Breast epithelium (tissue), 4 donors: ENCODE measurements around the gene ANKH. TPM values are rescaled to one million over a fixed set of nuclear protein-coding genes. Genes with fewer than 3 reads are reported as not detected.

Source experiments
- DNase-seq, 2 donors: peaks; one replicate each; pipeline ENCODE4 v3.0.0-alpha.2; 2019; ENCODE audit warnings: low spot score in 2 of 2
- H3K27ac ChIP-seq, 2 donors: fragments of 200-600 bp; sonication (generic) in 1 of 2; one replicate each; pipeline ENCODE4 v1.5.1; 2016 to 2019; ENCODE audit warnings: mild to moderate bottlenecking in 1 of 2
- H3K27me3 ChIP-seq, 2 donors: fragments of 200-600 bp; sonication (generic) in 1 of 2; one replicate each; pipeline versions ENCODE4 v1.5.1 to v1.6.0; 2017 to 2019; ENCODE audit warnings: control low read depth in 1 of 2, mild to moderate bottlenecking in 1 of 2
- H3K36me3 ChIP-seq: fragments of 200-600 bp; one replicate; pipeline ENCODE4 v1.5.1; 2019
- H3K4me1 ChIP-seq, 2 donors: fragments of 200-600 bp; sonication (generic); one replicate each; pipeline ENCODE4 v1.5.1; 2016 to 2019; ENCODE audit warnings: control low read depth in 1 of 2
- H3K4me3 ChIP-seq, 3 donors: fragments of 200-600 bp; sonication (generic); 1 replicate in 2 of 3; 2 replicates in 1 of 3; pipeline ENCODE4 v1.5.1; 2016 to 2019; ENCODE audit warnings: mild to moderate bottlenecking in 3 of 3, moderate library complexity in 2 of 3
- H3K9me3 ChIP-seq, 2 donors: fragments of 200-600 bp; sonication (generic) in 1 of 2; one replicate each; pipeline ENCODE4 v1.5.1; 2016 to 2019; ENCODE audit warnings: control low read depth in 1 of 2
- POLR2A ChIP-seq: fragments of 450-650 bp; IDR thresholded peaks from one replicate; pipeline ENCODE4 v1.6.1; 2016; ENCODE audit warnings: antibody characterized with exemption, mild to moderate bottlenecking, moderate library complexity
- POLR2AphosphoS5 ChIP-seq, 3 donors: sonication (generic); formaldehyde crosslinking; IDR thresholded peaks; one replicate each; pipeline ENCODE4 v1.6.1; 2017; ENCODE audit warnings: antibody characterized with exemption in 3 of 3
- intact Hi-C: fragments of 100-400 bp; cut with DNase I; formaldehyde crosslinking; loops from one replicate; pipeline ENCODE4 v1.15.1; 2023; ENCODE audit warnings: low total_unique reads
- total RNA-seq, 3 donors: library from RNA; depleted of rRNA; stranded (reverse); fragments of >200 nt; gene quantifications; one replicate each; pipeline ENCODE4 v1.1.0, GENCODE V29; 2016
- TF ChIP-seq, protein P1 (sequence below), 3 donors: fragments of 450-650 bp; IDR thresholded peaks; one replicate each; pipeline ENCODE4 v1.5.1; 2016 to 2017; ENCODE audit warnings: antibody characterized with exemption in 3 of 3, mild to moderate bottlenecking in 3 of 3, moderate library complexity in 3 of 3

Gene ANKH
- total RNA-seq, 3 donors from 2014 or later = 31.5 to 83.1 (median 52.1) TPM

DNA sequence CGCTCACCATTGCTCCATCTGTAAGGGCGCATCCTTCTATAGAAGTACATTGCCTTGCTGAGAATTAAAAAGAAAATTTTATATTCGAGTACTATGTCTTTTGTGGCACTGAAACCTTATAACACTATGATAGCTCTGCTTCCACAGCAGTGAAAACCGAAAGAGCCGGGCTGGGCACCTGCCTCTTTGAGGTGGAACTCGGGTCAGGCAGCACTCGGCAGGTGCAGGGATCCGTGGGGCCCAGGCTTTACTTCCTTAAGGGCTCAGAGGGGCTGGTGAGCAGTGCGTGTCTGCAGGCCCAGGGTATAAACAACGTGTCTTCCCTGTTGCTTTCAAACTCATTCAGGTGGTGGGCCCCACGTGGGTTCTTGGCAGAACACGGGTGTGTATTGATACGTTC lies 137.2 kb downstream of the ANKH start:
- Histone ChIP-seq H3K4me3 (no peak overlapping the region), H3K4me1 (no peaks in the 10 kb centered on the region), H3K9me3 (no peaks in the 10 kb centered on the region), H3K27me3 (no peaks in the 10 kb centered on the region), H3K36me3 (no peaks in the 10 kb centered on the region), H3K27ac (no peak overlapping the region)
- TF ChIP-seq POLR2A (no peak), POLR2AphosphoS5 (IDR thresholded peaks at IDR 0.05) (no peak)
- TF ChIP-seq, protein P1, sequence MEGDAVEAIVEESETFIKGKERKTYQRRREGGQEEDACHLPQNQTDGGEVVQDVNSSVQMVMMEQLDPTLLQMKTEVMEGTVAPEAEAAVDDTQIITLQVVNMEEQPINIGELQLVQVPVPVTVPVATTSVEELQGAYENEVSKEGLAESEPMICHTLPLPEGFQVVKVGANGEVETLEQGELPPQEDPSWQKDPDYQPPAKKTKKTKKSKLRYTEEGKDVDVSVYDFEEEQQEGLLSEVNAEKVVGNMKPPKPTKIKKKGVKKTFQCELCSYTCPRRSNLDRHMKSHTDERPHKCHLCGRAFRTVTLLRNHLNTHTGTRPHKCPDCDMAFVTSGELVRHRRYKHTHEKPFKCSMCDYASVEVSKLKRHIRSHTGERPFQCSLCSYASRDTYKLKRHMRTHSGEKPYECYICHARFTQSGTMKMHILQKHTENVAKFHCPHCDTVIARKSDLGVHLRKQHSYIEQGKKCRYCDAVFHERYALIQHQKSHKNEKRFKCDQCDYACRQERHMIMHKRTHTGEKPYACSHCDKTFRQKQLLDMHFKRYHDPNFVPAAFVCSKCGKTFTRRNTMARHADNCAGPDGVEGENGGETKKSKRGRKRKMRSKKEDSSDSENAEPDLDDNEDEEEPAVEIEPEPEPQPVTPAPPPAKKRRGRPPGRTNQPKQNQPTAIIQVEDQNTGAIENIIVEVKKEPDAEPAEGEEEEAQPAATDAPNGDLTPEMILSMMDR (IDR thresholded peaks at IDR 0.05) = no peak
- intact Hi-C loops = no loop called here
- DNase-seq = no peak

DNA sequence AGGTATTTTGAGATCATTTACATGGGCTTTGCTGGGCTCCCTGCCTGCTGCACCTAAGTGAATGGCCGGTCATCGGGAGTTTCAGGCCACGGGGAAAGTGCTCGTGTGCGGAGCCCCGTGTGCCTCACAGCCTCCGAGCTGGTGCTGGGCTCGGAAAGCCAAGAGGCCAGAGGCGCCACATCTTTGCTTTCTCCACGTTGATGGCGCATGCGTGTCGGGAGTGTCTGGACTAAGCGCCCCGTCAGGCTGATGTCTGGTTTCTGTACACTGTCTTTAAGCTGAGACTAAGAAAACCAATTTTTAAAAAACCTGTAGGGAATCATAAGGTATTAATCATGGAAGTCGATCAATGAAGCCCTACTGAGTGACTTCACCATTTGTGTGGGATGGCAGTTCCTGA lies 137.9 kb downstream of the ANKH start:
- Histone ChIP-seq H3K27me3 (no peaks in the 10 kb centered on the region), H3K4me1 (no peaks in the 10 kb centered on the region), H3K4me3 (no peak overlapping the region), H3K27ac (no peak overlapping the region), H3K36me3 (no peaks in the 10 kb centered on the region), H3K9me3 (no peaks in the 10 kb centered on the region)
- TF ChIP-seq POLR2AphosphoS5 (IDR thresholded peaks at IDR 0.05) = no peak
- TF ChIP-seq, protein P1 (IDR thresholded peaks at IDR 0.05) = no peak
- no peak for DNase-seq
- intact Hi-C loops = no loop called here

DNA sequence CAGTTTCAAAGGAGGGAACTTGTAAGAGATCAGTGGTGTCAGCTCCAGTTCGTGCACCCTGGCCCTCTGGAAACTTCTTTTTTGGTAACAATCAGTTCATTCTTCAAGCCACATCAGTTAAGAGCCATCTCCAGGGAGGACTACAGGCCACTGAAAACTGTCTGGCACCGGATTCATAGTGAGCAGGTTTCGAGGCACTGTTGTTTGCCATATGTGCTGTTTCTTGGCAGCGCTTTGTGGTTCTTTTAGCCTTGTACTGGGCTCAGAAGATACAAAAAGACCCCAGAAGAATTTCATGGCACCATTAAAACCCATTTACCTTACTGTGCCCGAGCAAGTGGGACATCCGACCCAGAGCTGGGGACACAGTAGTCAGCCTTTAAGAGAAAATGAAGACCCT lies 138.6 kb downstream of the ANKH start:
- intact Hi-C loops = no loop called here
- H3K4me1 ChIP-seq = no peaks in the 10 kb centered on the region
- H3K4me3 ChIP-seq = no peak overlapping the region
- H3K36me3 ChIP-seq = no peaks in the 10 kb centered on the region
- H3K9me3 ChIP-seq = no peaks in the 10 kb centered on the region
- no peak for DNase-seq
- no peak overlapping the region for H3K27ac ChIP-seq
- TF ChIP-seq POLR2A = no peak
- TF ChIP-seq POLR2AphosphoS5 (IDR thresholded peaks at IDR 0.05) = no peak
- TF ChIP-seq, protein P1 (IDR thresholded peaks at IDR 0.05) = no peak
- no peaks in the 10 kb centered on the region for H3K27me3 ChIP-seq

DNA sequence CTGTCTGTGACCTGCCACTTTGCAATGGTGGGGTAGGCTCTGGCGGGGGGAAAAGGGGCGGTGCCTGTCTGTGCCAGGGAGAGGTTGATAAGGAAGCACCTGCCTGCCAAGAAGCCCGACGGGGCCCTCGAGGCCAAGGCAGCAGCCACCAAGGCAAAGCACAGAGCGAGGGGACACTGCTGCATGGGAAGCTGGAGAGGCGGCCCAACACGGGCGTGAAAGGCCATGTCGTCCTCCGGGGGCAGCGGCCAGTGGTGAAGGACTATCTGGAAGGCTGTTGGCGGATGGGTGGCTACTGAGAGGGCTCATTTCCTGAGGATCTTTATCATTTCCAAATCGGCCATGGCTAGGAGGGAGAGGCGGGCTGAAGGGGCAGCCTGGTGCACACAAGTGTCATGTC lies 140.7 kb downstream of the ANKH start:
- intact Hi-C loops = no loop called here
- Histone ChIP-seq H3K36me3 (no peaks in the 10 kb centered on the region), H3K27ac (no peak overlapping the region), H3K4me1 (no peaks in the 10 kb centered on the region), H3K4me3 (no peak overlapping the region), H3K27me3 (no peaks in the 10 kb centered on the region), H3K9me3 (no peaks in the 10 kb centered on the region)
- DNase-seq = no peak
- TF ChIP-seq POLR2A (no peak), POLR2AphosphoS5 (IDR thresholded peaks at IDR 0.05) (no peak)
- TF ChIP-seq, protein P1 (IDR thresholded peaks at IDR 0.05) = no peak

DNA sequence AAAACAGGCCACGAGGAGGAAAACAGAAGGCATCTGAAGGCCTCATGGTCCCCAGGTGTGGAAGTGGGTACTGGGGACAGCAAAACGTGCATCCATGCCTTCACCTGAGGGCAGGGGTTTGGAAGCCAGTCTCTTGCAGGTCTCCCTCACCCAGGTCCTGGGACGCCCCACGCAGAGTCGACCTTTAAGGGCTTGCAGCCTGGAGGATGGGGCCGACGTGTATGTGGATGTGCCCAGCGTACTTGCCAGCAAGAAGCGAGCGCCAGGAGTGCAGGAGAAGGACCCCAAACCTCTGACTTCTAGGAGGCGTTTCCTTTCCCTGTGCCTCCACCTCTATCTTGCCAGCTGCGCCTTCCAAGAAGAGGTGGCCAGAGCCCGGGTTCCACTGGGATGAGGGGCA lies 141.1 kb downstream of the ANKH start:
- Histone ChIP-seq H3K4me3 (no peak overlapping the region), H3K27ac (no peak overlapping the region), H3K36me3 (no peaks in the 10 kb centered on the region), H3K4me1 (no peaks in the 10 kb centered on the region), H3K9me3 (no peaks in the 10 kb centered on the region), H3K27me3 (no peaks in the 10 kb centered on the region)
- TF ChIP-seq POLR2AphosphoS5 (IDR thresholded peaks at IDR 0.05) (no peak), POLR2A (no peak)
- TF ChIP-seq, protein P1 (IDR thresholded peaks at IDR 0.05) = no peak
- DNase-seq = no peak
- intact Hi-C loops = no loop called here
